ENCODE measurements around the gene ZBTB44.

ZBTB44 gene

DNA sequence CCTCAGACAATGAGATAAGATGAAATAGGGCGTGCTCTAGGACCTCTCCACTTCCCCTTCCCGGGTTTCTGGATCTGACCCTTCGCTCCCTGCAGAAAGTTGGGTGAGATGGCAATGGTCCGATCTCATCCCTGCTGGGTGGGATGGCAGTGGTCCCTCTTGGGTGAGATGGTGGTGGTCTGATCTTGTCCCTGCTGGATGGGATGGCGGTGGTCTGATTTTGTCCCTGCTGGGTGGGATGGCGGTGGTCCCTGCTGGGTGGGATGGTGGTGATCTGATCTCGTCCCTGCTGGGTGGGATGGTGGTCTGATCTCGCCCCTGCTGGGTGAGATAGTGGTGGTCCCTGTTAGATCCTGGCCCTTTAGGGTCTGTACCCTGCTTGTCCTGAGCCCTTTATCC lies 133.8 kb downstream of the ZBTB44 start:
- no peak overlapping the region for H3K4me3 ChIP-seq (ENCODE audit: low read length)
- DNase-seq (ENCODE audit: low read depth) = no peak
- TF ChIP-seq, protein P1, sequence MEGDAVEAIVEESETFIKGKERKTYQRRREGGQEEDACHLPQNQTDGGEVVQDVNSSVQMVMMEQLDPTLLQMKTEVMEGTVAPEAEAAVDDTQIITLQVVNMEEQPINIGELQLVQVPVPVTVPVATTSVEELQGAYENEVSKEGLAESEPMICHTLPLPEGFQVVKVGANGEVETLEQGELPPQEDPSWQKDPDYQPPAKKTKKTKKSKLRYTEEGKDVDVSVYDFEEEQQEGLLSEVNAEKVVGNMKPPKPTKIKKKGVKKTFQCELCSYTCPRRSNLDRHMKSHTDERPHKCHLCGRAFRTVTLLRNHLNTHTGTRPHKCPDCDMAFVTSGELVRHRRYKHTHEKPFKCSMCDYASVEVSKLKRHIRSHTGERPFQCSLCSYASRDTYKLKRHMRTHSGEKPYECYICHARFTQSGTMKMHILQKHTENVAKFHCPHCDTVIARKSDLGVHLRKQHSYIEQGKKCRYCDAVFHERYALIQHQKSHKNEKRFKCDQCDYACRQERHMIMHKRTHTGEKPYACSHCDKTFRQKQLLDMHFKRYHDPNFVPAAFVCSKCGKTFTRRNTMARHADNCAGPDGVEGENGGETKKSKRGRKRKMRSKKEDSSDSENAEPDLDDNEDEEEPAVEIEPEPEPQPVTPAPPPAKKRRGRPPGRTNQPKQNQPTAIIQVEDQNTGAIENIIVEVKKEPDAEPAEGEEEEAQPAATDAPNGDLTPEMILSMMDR (IDR thresholded peaks at IDR 0.05; ENCODE audit: insufficient read depth, low read depth, low read length, missing control alignments) = no peak

DNA sequence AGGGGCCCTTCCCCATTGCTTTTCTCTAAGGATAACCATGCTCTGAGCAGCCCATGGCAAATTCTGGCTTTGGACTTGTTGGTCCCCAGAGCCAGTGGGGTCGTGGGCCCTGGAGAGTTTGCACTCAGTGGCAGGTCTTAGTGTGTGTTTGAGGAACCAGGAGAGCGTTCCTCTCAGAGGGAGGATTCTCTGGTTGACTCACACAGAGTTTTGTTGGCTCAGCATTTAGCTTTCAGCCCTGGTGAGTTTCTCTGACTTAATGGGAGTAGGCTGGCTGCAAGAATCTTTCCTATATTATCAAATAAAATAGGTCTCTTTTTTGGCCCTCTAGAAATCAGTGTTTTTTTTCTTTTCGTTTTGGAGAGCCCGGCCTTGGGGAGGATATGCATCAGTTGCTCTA lies 134.2 kb downstream of the ZBTB44 start:
- TF ChIP-seq, protein P1 (IDR thresholded peaks at IDR 0.05; ENCODE audit: insufficient read depth, low read depth, low read length, missing control alignments) = no peak
- DNase-seq (ENCODE audit: low read depth) = peak; percentile 82
- H3K4me3 ChIP-seq (ENCODE audit: low read length) = no peak overlapping the region

DNA sequence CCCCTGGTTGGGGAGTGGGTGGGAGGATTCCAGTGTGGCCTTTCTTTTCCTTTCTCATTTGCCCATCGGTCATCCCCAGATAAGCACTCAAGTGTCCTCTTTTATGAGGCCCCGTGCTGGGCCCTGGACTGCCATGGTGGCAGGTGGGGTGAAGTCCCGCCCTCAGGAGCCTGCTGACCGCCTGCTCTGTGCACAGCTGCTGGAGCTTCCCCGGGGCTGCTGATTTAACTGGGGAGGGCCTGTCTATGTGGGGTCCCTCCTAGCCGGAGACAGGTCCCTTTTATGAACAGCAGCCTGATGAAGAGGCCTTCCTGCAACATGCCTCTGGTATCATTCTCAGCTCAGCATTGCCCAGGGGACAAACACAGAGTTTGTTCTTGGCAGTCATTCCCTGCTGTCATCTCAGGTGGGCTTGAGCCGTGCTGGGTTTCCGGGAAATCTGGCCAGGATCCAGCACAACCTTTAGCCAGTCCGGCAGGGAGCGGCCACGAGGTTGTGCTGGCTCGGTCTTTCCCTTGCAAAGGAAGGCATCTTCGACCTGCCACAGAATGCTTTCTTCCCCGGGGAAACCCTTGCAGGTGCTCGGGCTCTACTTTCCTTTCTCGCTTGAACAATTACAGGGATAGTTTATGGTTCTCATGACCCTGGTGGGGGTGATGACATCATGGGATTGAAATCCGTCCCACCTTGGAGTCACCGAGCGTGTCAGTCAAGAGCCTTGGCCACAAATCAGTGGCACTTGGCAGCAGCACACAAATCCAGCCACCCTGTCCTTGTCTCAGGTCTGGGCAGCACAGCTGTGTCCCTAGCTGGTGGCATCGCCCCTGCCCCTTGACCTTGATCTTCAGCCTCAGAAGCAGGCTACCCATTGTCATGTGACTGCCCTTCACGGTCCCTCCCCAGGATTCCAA lies 135.1 kb downstream of the ZBTB44 start:
- TF ChIP-seq, protein P1 (IDR thresholded peaks at IDR 0.05; ENCODE audit: insufficient read depth, low read depth, low read length, missing control alignments) = no peak
- no peak overlapping the region for H3K4me3 ChIP-seq (ENCODE audit: low read length)
- no peak for DNase-seq (ENCODE audit: low read depth)

DNA sequence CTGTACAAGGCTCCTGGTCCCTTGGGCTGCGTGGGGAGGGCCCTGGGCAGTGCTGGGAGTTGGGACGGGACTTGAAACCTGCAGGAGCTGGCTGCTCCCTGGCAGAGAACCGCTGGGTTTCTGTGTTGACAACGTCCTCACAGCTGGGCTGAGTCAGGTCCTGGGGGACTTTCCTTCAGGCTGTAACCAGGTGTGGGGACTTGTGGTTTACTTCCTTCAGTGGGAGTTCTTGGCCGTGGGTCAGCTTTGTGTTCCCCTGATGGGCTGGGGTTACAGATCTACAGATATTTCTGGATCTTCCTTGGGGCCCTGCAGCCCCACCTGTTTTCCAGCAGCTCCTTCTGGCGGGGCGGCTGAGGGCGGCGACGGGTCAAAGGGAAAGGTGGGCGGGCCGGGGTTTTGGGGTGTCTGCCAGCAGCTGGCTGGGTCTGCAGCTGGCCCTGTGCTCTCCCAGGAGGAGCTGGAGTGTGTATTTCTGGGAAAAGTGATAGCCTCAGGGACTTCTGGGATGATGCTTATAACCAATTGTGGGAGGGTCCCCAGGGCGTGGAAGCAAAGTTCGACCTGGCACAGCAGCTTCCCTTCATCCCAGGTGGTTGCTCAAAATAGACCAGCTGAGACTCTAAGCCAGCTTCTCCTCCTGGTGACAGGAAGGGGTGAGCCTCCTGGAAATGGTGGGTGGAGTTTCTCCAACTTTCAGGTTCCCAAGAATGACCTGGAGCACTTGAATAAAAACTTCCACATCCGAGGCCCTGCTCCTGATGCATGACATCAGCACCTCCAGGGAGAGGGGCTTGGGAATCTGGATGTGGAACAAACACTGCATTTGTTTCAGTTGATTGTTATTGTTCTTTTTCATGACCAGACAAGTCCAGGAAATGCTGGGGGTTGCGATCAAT lies 136.0 kb downstream of the ZBTB44 start:
- peak; percentile 75 for DNase-seq (ENCODE audit: low read depth)
- TF ChIP-seq, protein P1 (IDR thresholded peaks at IDR 0.05; ENCODE audit: insufficient read depth, low read depth, low read length, missing control alignments) = no peak
- no peak overlapping the region for H3K4me3 ChIP-seq (ENCODE audit: low read length)

DNA sequence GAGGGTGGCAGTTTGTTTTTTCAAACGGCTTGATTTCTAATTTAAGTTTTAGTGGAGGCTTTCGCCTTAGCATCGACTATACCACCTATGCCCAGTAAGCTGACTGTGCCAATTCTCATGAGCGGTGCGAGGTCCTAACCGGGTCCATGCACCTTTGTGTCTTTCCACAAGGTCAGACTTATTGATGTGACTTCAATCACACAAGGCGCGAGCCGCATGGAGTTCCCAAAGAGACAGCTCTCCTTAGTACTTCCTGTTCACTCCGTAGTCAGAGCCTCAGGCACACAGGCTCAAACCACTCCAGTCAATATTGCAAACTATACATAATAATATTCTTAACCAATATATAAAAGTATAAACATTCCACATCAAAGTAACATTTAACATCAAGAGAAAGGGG lies 136.9 kb downstream of the ZBTB44 start:
- no peak for DNase-seq (ENCODE audit: low read depth)
- TF ChIP-seq, protein P1 (IDR thresholded peaks at IDR 0.05; ENCODE audit: insufficient read depth, low read depth, low read length, missing control alignments) = no peak
- no peak overlapping the region for H3K4me3 ChIP-seq (ENCODE audit: low read length)

All from epithelial cell of esophagus (primary cell).